GM21528 (cell line): ENCODE measurements around the gene MTURN.

Experiments used
- ATAC-seq: cut with Tn5 transposase; IDR thresholded peaks from one replicate; pipeline ENCODE4 v1.9.1; 2021; ENCODE audit warnings: mild to moderate bottlenecking, moderate library complexity; ENCODE audit not compliant: unreplicated experiment, low FRiP score

Gene MTURN

GRCh38 chr7:30135301-30136116, 723 bp downstream of the MTURN start:
- ATAC-seq, result peak; percentile 23

GRCh38 chr7:30136117-30136731, 1.4 kb downstream of the MTURN start:
- ATAC-seq, result no peak

- ATAC-seq, result no peak
These were observed 2.1 kb downstream of the MTURN start for GRCh38 chr7:30136743-30137485.

GRCh38 chr7:30139836-30140384, 5.1 kb downstream of the MTURN start:
- no peak for ATAC-seq

GRCh38 chr7:30140456-30140855, 5.7 kb downstream of the MTURN start:
- ATAC-seq, result no peak

GRCh38 chr7:30142710-30143109, 7.9 kb downstream of the MTURN start:
- ATAC-seq, result no peak

GRCh38 chr7:30143748-30144251, 9.0 kb downstream of the MTURN start:
- ATAC-seq, result no peak

GRCh38 chr7:30144657-30145306, 10.0 kb downstream of the MTURN start:
- ATAC-seq, result no peak

- ATAC-seq, result no peak
These were observed 10.7 kb downstream of the MTURN start for GRCh38 chr7:30145426-30145970.

GRCh38 chr7:30146127-30146612, 11.4 kb downstream of the MTURN start:
- no peak for ATAC-seq

- ATAC-seq, result no peak
These were observed 12.4 kb downstream of the MTURN start for GRCh38 chr7:30147223-30147622.

- no peak for ATAC-seq
These were observed 13.0 kb downstream of the MTURN start for GRCh38 chr7:30147785-30148184.

- no peak for ATAC-seq
These were observed 13.6 kb downstream of the MTURN start for GRCh38 chr7:30148426-30148825.

GRCh38 chr7:30148951-30149459, 14.2 kb downstream of the MTURN start:
- ATAC-seq, result no peak

GRCh38 chr7:30149640-30150272, 15.0 kb downstream of the MTURN start:
- no peak for ATAC-seq

GRCh38 chr7:30150711-30151110, 15.9 kb downstream of the MTURN start:
- ATAC-seq, result no peak

- no peak for ATAC-seq
These were observed 19.4 kb downstream of the MTURN start for GRCh38 chr7:30154111-30154587.

- no peak for ATAC-seq
These were observed 20.7 kb downstream of the MTURN start for GRCh38 chr7:30155481-30155880.

- no peak for ATAC-seq
These were observed 22.4 kb downstream of the MTURN start for GRCh38 chr7:30157204-30157603.
